Stimulated activated CD4-positive, alpha-beta T cell treated with anti-CD3 and anti-CD28 coated beads, TNF-alpha, amount 100 ng/mL, for 4 hours (primary cell): ENCODE measurements around the gene ZSWIM4.

Source experiments
- DNase-seq, 3 experiments: peaks; one replicate each; pipeline ENCODE4 v3.0.0-alpha.2; 2020; ENCODE audit warnings: low read depth in 3 of 3

The ZSWIM4 gene

GRCh38 chr19:13808856-13809255 is 13.6 kb downstream of the ZSWIM4 start:
- DNase-seq = no peak

- DNase-seq = no peak
Measured at GRCh38 chr19:13812544-13812943, 17.3 kb downstream of the ZSWIM4 start.

- no peak for DNase-seq
Measured at GRCh38 chr19:13813147-13813546, 17.9 kb downstream of the ZSWIM4 start.

GRCh38 chr19:13814550-13814949 is 19.3 kb downstream of the ZSWIM4 start:
- no peak for DNase-seq

- no peak for DNase-seq
Measured at GRCh38 chr19:13817018-13817614, 21.9 kb downstream of the ZSWIM4 start.

GRCh38 chr19:13817615-13818371 is 22.6 kb downstream of the ZSWIM4 start:
- no peak for DNase-seq

- no peak for DNase-seq
Measured at GRCh38 chr19:13819238-13819637, 24.0 kb downstream of the ZSWIM4 start.

GRCh38 chr19:13821292-13821691 is 26.0 kb downstream of the ZSWIM4 start:
- DNase-seq = no peak

GRCh38 chr19:13823256-13823655 is 28.0 kb downstream of the ZSWIM4 start:
- DNase-seq = no peak

GRCh38 chr19:13823901-13824300 is 28.7 kb downstream of the ZSWIM4 start:
- no peak for DNase-seq

GRCh38 chr19:13824703-13825102 is 29.5 kb downstream of the ZSWIM4 start:
- DNase-seq = no peak

- DNase-seq = no peak
Measured at GRCh38 chr19:13825489-13826441, 30.5 kb downstream of the ZSWIM4 start.

- DNase-seq = no peak
Measured at GRCh38 chr19:13826652-13827235, 31.5 kb downstream of the ZSWIM4 start.

GRCh38 chr19:13827656-13828055 is 32.4 kb downstream of the ZSWIM4 start:
- no peak for DNase-seq

GRCh38 chr19:13830114-13830740 is 35.0 kb downstream of the ZSWIM4 start:
- DNase-seq = no peak

- no peak for DNase-seq
Measured at GRCh38 chr19:13830741-13831536, 35.7 kb downstream of the ZSWIM4 start.

- no peak for DNase-seq
Measured at GRCh38 chr19:13831537-13832467, 36.6 kb downstream of the ZSWIM4 start.

GRCh38 chr19:13833330-13834243 is 38.3 kb downstream of the ZSWIM4 start:
- DNase-seq = peak; percentile 88 to 92 (median 90)
